HG03565 (cell line): ENCODE results near the gene HOXA2.

Source experiments
- ATAC-seq: cut with Tn5 transposase; IDR thresholded peaks from one replicate; pipeline ENCODE4 v1.9.1; 2021; ENCODE audit warnings: mild to moderate bottlenecking, moderate library complexity; ENCODE audit not compliant: unreplicated experiment

Gene HOXA2

GRCh38 chr7:27141923-27142579, 39.6 kb upstream of the HOXA2 start:
- ATAC-seq: no peak

- ATAC-seq: no peak
Observed at GRCh38 chr7:27141137-27141922, 38.8 kb upstream of the HOXA2 start.

GRCh38 chr7:27140126-27140857, 37.8 kb upstream of the HOXA2 start:
- ATAC-seq: no peak

- no peak for ATAC-seq
Observed at GRCh38 chr7:27139334-27140125, 37.0 kb upstream of the HOXA2 start.

GRCh38 chr7:27138985-27139333, 36.5 kb upstream of the HOXA2 start:
- ATAC-seq: no peak

GRCh38 chr7:27138472-27138871, 36.0 kb upstream of the HOXA2 start:
- no peak for ATAC-seq

DNA sequence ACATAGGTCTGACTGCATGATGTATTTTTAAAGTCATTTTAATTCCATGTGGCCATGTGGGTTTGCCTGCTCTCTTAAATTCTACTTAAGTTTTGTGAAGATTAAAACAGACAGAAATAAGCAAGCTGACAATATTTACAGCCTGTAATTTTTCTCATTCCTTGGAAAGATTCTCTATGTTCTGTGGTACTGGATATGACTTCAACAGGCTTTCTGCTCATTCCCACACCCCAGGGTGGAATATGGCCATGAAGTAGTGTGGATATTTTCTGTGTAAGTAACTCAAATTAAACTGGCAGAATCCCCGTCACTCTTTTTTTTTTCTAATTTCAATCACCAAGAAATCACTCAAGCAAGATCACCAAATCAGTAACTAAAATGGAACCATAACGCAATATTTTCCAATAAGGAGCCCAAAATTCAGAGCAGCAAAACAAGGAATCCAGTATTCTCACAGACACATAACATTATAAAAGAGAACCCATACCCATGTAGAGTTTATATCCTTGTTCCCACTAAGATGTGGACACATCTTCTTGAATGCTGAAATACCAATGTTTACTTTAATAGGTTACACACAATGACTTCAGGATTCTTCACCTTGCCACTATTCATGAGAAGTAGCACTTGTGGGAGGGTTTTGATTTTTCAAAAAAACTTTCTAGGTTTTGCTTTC, 35.3 kb upstream of the HOXA2 start:
- no peak for ATAC-seq

- no peak for ATAC-seq
Observed at GRCh38 chr7:27134392-27134791, 31.9 kb upstream of the HOXA2 start.

DNA sequence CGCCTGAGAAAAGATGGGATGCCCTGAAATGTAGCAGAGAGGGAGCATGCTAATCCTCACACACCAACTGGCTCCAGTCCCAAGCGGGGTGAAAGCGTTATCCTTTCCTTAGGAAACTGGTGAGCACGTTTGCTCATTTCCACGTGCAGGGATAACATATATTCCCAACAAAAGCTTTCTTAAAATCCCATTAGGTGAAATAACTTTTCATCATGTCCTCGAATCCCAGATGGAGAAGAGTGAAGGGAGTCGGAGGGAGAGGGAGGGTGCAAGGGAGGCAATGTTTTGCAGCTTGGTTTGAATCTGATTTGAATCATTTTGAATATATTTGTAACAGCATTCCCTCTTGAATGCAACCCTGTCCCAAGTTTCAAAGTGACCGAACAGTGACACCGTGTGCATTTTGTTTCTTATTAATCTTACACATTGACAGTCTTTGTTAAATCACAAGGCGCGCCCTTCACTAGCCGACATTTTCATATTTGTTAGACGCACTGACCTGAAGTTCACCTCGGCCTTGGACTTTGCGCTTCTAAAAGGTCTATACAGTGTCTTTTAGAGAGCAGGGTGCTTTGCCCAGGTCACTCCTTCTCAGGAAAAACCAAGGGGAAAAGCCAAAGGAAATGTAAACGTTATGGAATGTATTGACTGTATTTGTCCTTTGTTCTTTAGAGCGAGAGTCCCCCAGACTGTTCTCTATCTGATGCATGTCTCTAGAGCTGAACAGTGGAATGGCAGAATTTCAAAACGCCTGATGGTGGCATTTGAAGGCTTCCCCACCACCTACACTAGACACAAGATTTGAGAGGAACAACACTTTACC, 31.1 kb upstream of the HOXA2 start:
- ATAC-seq: no peak

DNA sequence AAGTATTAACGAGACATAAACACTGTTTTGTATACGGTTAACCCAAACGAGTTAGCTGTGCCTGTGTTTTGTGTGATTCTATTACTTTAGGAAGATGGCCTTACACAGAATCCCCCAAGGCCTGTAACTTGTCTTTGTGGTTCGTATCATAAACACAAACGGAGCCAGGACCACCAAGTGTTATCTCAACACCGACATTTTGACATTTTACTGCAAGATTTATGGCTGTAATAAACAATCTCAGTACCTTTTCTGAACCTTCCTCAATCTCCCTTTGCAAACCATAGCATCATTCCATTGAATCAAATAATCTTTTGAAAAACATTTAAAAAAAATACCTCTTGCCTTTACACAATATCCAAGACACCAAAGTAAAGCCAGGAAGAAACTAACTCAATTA, 30.5 kb upstream of the HOXA2 start:
- no peak for ATAC-seq

GRCh38 chr7:27132214-27132613, 29.7 kb upstream of the HOXA2 start:
- no peak for ATAC-seq

- ATAC-seq: no peak
Observed at GRCh38 chr7:27131390-27131819, 28.9 kb upstream of the HOXA2 start.

DNA sequence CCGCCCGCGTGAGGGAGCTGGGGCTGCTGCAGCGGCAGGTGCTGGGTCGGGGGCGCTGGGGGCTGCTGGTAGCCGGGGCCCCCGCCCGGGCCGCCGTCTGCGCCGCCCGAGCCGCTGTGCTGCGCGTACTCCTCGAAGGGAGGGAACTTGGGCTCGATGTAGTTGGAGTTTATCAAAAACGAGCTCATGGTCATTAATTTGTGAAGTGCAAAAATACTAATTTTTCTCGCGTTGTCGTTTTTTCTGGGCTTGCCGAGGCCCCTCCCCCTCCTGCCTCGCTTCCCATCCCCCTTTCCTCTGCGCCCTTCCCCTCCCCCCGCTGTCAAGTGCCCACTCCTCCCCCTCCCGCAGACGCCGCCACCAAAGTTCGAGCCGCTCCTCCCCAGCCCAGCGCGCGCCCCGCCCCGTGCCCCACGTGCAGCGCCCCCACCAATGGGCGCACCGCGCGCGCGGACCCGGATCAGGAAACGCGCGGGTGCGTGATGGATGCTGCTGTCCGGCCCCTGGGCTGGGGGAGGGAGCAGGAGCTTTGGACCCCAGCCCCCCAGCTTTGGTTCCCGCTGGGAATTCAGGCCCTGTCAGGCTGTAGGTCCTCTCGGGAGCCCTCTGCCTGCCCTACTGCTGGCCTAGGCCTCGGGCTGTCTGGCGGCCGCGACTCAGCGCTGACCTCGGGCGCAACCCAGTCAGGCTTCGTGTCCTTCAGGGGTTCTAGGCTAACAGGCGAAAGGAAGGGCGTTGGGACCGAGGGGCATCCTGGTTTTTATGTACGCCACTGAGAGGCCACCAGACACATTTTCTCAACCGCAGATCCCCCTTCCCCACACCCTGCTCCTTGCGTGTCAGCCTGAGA, 28.3 kb upstream of the HOXA2 start, which contains the start of gene HOXA4:
HOXA4 (minus strand) TSS at position 218 of the 850 bp plus-strand sequence; CDS start at position 194, 24 bp downstream.
- ATAC-seq: no peak

DNA sequence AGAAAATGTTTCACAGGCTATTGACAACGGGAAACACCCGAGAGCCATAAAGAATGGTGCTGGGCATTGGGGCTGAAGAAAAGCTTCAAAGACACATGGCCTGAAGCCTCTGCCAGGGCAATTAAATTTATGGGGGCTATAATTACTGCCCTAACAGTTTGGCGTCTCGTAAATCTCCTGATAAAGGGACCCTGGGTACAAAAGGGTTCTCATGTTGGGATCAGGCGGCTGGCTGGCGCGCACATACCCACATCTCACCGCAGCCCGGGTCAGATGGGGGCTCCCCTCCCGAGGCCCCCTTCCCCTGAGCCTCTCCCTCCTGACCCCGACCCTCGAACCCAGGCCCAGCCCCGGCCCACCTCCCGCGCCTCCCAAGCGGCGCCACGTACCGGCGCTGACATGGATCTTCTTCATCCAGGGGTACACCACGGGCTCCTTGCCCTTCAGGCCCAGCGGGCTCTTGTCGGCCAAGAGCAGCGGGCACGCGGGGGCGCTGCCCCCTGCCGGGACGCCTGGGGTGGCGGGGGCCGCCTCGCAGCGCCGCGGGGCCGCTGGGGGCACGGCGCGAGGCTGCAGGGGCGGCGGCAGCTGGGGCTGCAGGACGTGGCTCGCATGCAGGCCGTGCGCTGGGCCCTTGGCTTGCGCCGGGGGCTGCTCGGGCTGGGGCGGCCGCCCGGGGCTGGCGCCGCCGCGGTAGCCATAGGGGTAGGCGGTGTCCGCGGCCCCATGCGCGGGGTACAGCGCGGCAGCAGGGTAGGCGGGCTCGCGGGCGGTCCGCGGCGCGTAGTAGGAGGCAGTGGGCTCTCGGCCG, 27.5 kb upstream of the HOXA2 start:
- no peak for ATAC-seq

DNA sequence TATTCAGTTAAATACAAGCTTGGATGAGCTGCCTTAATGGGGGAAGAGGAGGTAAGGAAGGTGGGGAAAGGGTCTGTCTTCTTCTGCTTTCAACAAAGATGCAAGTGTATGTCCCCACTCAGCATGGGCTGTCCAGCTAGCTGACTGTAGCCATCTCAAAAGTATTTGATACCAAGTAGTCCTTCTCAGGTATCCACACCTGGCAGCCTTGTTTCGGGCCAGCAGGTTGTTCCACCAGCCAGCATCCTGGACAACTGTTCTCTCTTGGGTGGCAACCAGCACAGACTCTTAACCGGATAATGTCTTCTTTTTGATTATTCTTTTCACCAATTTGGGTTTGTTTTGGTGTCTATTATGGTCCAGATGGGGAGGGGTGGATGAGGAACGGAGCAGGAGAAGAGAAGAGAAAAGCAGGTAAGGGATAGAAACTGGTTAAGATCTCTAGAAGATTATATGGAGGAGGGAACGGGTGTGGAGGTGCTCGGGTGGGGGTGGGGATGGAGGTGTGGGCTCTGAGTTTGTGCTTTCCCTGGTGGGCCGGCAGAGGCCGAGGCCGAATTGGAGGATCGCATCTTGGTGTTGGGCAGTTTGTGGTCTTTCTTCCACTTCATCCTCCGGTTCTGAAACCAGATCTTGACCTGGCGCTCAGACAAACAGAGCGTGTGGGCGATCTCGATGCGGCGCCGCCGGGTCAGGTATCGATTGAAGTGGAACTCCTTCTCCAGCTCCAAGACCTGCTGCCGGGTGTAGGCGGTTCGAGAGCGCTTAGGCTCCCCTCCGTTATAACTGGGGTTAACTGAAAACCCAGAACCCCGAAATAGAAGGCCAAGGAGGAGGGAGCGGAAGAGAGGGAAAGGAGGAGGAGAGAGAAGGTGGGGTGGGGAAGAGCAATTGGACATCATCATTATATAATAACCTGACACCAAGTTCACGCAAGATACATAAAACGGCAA, 26.6 kb upstream of the HOXA2 start:
- no peak for ATAC-seq

DNA sequence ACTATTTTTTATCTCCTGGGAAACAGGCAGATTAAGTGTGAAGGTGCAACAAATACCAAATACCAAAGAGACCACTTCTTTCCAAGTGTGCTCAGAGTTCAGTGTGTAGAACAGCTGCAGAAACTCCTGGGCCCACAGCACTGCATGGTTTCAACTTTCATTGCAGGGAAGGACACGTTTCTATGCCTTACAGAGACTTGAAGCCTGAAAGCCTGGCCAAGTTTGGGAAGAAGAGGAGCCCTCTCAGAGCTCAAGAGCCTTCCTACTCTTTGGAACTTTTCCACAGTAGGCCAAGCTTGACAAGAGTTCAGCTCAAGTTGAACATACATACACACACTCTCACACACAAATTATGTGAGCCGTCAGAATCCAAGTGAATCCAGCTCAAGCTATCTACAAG, 25.6 kb upstream of the HOXA2 start:
- ATAC-seq: no peak
